Body of pancreas (tissue), 4 donors: ENCODE data around the gene PSMD6. TPM values are rescaled to one million over a fixed set of nuclear protein-coding genes. Genes with fewer than 3 reads are reported as not detected.

Experiments
- ATAC-seq: fragments of 150-250 bp; one replicate; pipeline ENCODE4 v1.9.1; 2016
- DNase-seq, 4 donors: peaks; one replicate each; pipeline ENCODE4 v3.0.0-alpha.2; 2019
- H3K27ac ChIP-seq, 4 donors: fragments of 200-600 bp; sonication (generic); 1 replicate in 3 of 4; 2 replicates in 1 of 4; pipeline versions ENCODE4 v1.5.1 to v1.6.1; 2016 to 2019; ENCODE audit warnings: mild to moderate bottlenecking in 1 of 4, mixed read lengths in 1 of 4, moderate library complexity in 1 of 4
- H3K27me3 ChIP-seq, 2 donors: fragments of 200-600 bp; sonication (generic); one replicate each; pipeline ENCODE4 v1.6.0; 2016; ENCODE audit warnings: mild to moderate bottlenecking in 1 of 2
- H3K36me3 ChIP-seq, 2 donors: fragments of 200-600 bp; sonication (generic); replicated peaks in 1 of 2; 2 replicates each; pipeline ENCODE4 v1.5.1; 2016; ENCODE audit warnings: low read depth in 2 of 2; ENCODE audit not compliant: insufficient read depth in 1 of 2
- H3K4me1 ChIP-seq: fragments of 200-600 bp; sonication (generic); one replicate; pipeline ENCODE4 v1.6.0; 2016
- H3K4me3 ChIP-seq, 2 donors: fragments of 200-600 bp; sonication (generic); 1 replicate in 1 of 2; 2 replicates in 1 of 2; pipeline ENCODE4 v1.5.1; 2016 to 2019
- H3K9me3 ChIP-seq, 3 donors: fragments of 200-600 bp; sonication (generic); 1 replicate in 2 of 3; 2 replicates in 1 of 3; pipeline ENCODE4 v1.5.1; 2016
- CTCF ChIP-seq, 7 experiments: fragments of 450-650 bp in 4 of 7; fragments of 200-600 bp in 3 of 7; sonication (generic) in 3 of 7; IDR thresholded peaks; one replicate each; pipeline ENCODE4 v1.5.1; 2016 to 2019; ENCODE audit warnings: antibody characterized with exemption in 7 of 7
- POLR2A ChIP-seq, 3 donors: fragments of 450-650 bp; IDR thresholded peaks; one replicate each; pipeline ENCODE4 v1.6.1; 2016; ENCODE audit warnings: antibody characterized with exemption in 3 of 3, mild to moderate bottlenecking in 2 of 3
- WGBS, 2 donors: methylation state at CpG; one replicate each; pipeline ENCODE4 v1.1.5; 2017; 5-methylcytosine and 5-hydroxymethylcytosine counted together
- intact Hi-C: fragments of 100-400 bp; cut with DNase I; formaldehyde crosslinking; loops from one replicate; pipeline ENCODE4 v1.15.1; 2023
- total RNA-seq, 2 donors: library from RNA; depleted of rRNA; stranded (reverse); fragments of >200 nt; gene quantifications; one replicate each; pipeline ENCODE4 v1.1.0, GENCODE V29; 2016

Gene PSMD6
- total RNA-seq, 2 donors from 2014 or later, result 88.7 to 98.3 TPM

- peaks cover 40% of the 10 kb centered on the region for H3K4me1 ChIP-seq
- H3K27ac ChIP-seq, result peak overlapping the region in 3 of 4 donors; percentile 19 to 87 (median 76)
- H3K27me3 ChIP-seq, result no peaks in the 10 kb centered on the region
- no peaks in the 10 kb centered on the region for H3K9me3 ChIP-seq
- intact Hi-C loops, result no loop called here
- H3K36me3 ChIP-seq, result peaks cover 0 to 19% of the 10 kb centered on the region in 2 donors
- DNase-seq (no peak), ATAC-seq (no peak)
- TF ChIP-seq POLR2A (IDR thresholded peaks at IDR 0.05) (no peak), CTCF (IDR thresholded peaks at IDR 0.05) (no peak)
- peak overlapping the region in 1 of 2 donors; percentile 13 for H3K4me3 ChIP-seq
- WGBS, 2 donors, result 30 to 37% methylated on average over 2 of the region's 2 CpGs
These were observed 3.4 kb downstream of the PSMD6 start for GRCh38 chr3:64019879-64020278.

- H3K36me3 ChIP-seq, result peaks cover 0 to 21% of the 10 kb centered on the region in 2 donors
- peak overlapping the region; percentile 10 to 87 (median 48) for H3K27ac ChIP-seq
- H3K4me1 ChIP-seq, result peaks cover 46% of the 10 kb centered on the region
- H3K27me3 ChIP-seq, result no peaks in the 10 kb centered on the region
- ATAC-seq, result peak; percentile 22
- DNase-seq, result peak in 3 of 4 donors; percentile 30 to 75 (median 38)
- no peak overlapping the region for H3K4me3 ChIP-seq
- H3K9me3 ChIP-seq, result no peaks in the 10 kb centered on the region
- intact Hi-C loops, result no loop called here
- WGBS, 2 donors, result 30 to 36% methylated on average over 3 of the region's 3 CpGs
- TF ChIP-seq CTCF (IDR thresholded peaks at IDR 0.05) (no peak), POLR2A (IDR thresholded peaks at IDR 0.05) (peak in 2 of 3 donors; percentile 54 to 63)
These were observed 4.0 kb downstream of the PSMD6 start for GRCh38 chr3:64019271-64019670.

DNA sequence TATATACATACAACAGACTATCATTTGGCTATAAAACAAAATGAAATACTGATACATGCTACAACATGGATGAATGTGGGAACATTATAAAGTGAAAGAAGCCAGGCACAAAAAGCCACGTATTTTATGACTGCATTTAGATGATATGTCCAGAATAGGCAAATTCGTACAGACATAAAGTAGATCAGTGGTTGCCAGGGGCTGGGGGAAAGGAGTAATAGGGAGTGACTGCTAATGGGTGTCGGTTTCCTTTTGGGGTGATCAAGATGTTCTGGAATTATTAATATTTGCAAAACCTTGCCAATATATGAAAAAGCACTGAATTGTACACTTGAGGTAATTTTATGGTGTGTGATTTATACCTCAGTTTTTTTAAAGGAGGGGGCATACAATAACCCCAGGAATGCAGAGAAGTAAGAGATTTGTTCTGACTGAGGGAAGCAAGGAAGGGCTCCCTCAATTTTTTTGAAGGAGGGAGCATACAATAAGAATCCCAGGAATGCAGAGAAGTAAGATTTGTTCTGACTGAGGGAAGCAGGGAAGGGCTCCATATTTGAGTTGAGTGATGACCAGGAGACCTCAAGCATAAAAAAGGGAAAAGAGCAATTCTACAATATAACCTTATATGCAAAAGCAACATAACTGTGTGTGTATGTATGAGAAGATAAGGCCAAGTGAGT lies 6.2 kb downstream of the PSMD6 start:
- Histone ChIP-seq H3K9me3 (no peaks in the 10 kb centered on the region), H3K36me3 (peaks cover 0 to 35% of the 10 kb centered on the region in 2 donors), H3K27ac (peak overlapping the region; percentile 39 to 87 (median 59)), H3K4me1 (peaks cover 62% of the 10 kb centered on the region), H3K27me3 (no peaks in the 10 kb centered on the region), H3K4me3 (no peak overlapping the region)
- intact Hi-C loops, result no loop called here
- ATAC-seq (no peak), DNase-seq (no peak)
- 55 to 60% methylated on average over 3 of the region's 3 CpGs for WGBS, 2 donors
- TF ChIP-seq CTCF (IDR thresholded peaks at IDR 0.05), result no peak
- TF ChIP-seq POLR2A (IDR thresholded peaks at IDR 0.05), result peak in 1 of 3 donors; percentile 14

GRCh38 chr3:64011685-64012084 lies 11.6 kb downstream of the PSMD6 start:
- TF ChIP-seq POLR2A (IDR thresholded peaks at IDR 0.05) (peak in 2 of 3 donors; percentile 22 to 63), CTCF (IDR thresholded peaks at IDR 0.05) (no peak)
- Histone ChIP-seq H3K9me3 (no peaks in the 10 kb centered on the region), H3K27ac (peak overlapping the region; percentile 35 to 87 (median 68)), H3K4me1 (peaks cover 97% of the 10 kb centered on the region), H3K27me3 (no peaks in the 10 kb centered on the region), H3K4me3 (no peak overlapping the region), H3K36me3 (peaks cover 0 to 33% of the 10 kb centered on the region in 2 donors)
- 30 to 32% methylated on average over 5 of the region's 5 CpGs for WGBS, 2 donors
- intact Hi-C loops, result no loop called here
- ATAC-seq (peak; percentile 83), DNase-seq (peak; percentile 64 to 91 (median 70))
